GM18861 (cell line): ENCODE results near the gene ANO3.
"Not testable (repeated sequence)": the region's sequence is repeated elsewhere in the genome, so short reads cannot be mapped to it uniquely, and the experiment has no call there.

Experiments
- ATAC-seq: cut with Tn5 transposase; IDR thresholded peaks from one replicate; pipeline ENCODE4 v1.9.1; 2021; ENCODE audit not compliant: unreplicated experiment

The ANO3 gene

DNA sequence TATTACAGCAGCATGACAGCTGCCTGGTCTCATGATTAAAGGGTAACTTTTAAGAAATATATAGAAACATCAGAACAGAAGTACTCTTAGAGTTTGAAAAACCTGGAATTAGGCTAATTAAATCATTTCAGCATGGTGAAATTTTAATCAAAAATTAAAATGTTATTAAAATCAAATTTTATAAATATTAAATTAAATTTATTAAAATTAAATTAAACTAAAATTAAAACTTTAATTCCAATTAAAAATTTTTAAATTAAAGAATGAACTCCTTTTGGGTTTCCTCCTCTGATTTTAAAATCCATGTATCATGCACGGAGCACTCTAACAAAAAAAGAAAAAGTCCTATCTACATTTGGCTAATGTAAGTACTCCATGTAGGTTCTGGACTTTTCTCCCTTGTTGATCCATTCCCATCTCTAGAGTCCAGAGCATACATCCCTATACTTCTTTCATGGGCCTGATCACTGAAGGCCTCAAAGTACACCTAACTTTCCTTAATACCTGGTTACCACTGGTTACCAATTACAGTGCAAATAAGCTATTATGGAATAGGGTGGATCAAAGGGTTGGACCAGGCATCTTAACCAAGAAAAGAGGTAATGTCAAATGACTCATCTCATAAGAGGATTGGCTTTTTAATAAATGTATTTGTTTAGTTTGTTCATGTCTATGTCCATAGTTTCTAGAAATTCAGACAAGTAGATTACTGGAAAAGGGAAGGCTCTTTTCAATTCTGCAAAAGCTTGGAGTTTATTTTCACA, 288.5 kb downstream of the ANO3 start:
- no peak for ATAC-seq

DNA sequence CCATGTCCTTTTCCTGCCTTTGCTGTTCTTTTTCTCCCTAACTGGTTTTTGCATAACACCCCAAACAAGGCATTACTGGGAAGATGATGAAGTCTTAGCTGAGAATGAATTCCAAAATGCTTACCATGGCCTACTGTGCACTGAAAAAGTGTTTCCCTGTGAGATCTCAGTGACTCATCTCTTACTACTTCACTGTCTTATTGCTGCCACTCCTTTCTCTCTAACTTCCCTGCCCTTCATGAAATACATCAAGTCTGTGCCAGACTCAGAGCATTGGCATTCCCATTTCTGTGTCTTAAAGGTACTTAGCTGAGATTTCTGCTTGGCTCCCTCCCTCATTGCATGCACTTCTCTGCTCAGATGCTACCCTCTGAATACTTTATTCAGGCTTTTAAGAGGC, 289.2 kb downstream of the ANO3 start:
- no peak for ATAC-seq

DNA sequence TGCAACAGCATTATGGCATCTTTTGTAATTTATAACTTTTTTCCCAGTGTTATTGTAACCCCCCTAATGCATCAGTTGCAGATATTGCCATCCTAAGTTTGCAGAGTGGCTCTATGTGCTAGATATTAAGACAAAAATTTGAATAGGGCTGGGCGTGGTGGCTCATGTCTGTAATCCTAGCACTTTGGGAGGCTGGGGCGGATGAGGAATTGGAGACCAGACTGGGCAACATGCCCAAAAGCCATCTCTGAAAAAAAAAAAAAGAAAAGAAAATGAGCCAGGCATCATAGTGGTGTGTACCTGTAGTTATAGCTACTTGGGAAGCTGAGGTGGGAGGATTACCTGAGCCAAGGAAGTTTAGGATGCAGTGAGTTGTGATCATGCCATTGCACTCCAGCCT, 290.3 kb downstream of the ANO3 start:
- no peak for ATAC-seq

DNA sequence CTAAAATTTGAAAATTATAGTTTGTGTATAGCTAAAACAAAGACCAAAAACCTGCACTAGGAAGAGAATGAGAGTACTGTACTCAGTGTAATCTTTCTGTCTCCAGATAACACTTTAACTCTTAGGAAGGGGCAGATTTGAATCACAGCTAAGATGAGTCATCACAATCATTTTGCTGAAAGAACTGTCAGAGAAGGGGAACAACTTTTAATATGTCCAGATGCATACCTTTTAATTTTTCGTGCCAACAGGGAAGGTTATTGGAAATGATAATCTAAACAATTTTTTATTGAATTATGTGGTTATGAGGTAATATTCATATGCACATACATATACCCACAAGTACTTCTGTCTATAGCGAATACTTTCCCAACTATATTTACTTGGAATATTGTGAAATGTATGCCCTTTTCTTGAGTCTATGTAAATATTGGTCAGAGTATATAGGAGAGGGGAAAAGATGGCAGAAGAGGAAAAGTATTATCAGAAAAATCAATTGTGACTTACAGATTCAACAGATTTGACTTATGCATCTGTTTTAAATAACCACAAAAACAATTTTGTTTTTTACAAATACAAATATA, 291.2 kb downstream of the ANO3 start:
- peak; percentile 75 for ATAC-seq

- ATAC-seq: no peak
Observed at GRCh38 chr11:26626346-26626745, 294.4 kb downstream of the ANO3 start.

GRCh38 chr11:26632691-26633159, 300.8 kb downstream of the ANO3 start:
- peak; percentile 91 for ATAC-seq

DNA sequence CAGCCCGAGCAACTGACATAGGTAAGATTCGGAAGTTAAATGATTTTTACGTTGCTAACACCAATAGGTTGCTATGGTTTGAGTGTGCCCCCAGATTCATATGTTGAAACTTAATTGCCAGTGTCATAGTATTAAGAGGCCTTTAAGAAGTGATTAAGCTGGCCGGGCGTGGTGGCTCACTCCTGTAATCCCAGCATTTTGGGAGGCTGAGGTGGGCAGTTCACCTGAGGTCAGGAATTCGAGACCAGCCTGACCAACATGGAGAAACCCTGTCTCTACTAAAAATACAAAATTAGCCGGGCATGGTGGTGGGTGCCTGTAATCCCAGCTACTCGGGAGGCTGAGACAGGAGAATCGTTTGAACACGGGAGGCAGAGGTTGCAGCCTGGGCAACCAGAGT, 311.4 kb downstream of the ANO3 start:
- ATAC-seq: not testable (repeated sequence)

GRCh38 chr11:26649884-26650283, 318.0 kb downstream of the ANO3 start:
- peak; percentile 96 for ATAC-seq

GRCh38 chr11:26651916-26652315, 320.0 kb downstream of the ANO3 start:
- no peak for ATAC-seq

GRCh38 chr11:26655287-26655686, 323.4 kb downstream of the ANO3 start:
- no peak for ATAC-seq

DNA sequence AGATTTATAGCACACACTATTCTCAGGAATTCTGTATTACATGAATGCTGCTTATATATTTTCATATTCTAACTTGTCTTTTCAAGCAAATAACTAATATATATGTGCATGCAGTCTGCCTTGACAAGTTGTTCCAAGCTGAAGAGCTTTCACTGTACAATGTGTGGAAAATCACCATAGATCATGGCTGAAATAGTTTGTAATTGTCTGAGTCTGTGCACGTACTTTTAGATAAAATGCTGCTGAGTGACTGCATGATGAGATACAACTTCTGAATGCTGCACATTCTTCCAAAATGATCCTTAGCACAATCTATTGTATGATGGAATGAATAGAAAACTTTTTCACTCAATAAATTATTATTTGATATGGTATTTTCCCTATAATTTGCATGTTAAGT, 331.0 kb downstream of the ANO3 start:
- ATAC-seq: no peak

DNA sequence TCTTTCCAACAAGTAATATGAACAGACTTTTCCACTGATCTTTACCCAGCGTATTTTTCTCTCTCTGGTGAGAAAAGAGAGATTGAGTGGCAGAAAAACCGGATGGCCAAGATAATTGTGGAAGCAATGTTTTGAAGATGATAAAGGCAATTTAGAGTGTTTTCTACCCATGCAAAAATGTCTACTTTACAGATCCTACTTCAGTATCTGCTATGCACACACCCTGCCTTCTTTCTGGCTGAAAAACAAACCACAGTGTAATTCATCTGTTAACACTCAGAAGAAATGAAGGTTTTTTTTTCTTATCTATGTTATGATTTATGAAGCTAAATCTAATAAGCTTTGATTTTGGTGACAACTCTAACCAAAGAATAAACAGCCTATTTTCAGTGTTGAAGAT, 333.1 kb downstream of the ANO3 start:
- ATAC-seq: no peak

- ATAC-seq: no peak
Observed at GRCh38 chr11:26665946-26666345, 334.0 kb downstream of the ANO3 start.

GRCh38 chr11:26675233-26675928, 343.5 kb downstream of the ANO3 start:
- ATAC-seq: no peak

GRCh38 chr11:26676641-26677040, 344.7 kb downstream of the ANO3 start:
- ATAC-seq: no peak

GRCh38 chr11:26677566-26677965, 345.6 kb downstream of the ANO3 start:
- no peak for ATAC-seq

- no peak for ATAC-seq
Observed at GRCh38 chr11:26687351-26687750, 355.4 kb downstream of the ANO3 start.

DNA sequence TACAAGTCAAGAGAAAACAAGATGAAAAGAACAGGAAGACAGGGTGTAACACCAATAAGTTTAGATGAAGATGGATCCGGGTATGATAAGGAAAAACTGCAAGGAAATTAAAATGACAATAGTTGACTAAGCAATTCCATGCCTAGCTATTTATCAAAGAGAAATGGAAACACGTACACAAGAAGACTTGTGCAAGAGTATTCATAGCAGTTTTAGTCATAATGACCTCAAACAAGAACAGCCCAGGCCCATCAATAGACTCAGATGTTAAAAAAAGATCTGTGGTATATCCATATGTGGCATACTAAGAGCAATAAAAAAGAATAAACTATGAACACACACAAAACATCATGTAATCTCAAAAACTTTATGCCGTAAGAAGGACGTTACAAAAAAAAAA, 356.8 kb downstream of the ANO3 start:
- no peak for ATAC-seq

- no peak for ATAC-seq
Observed at GRCh38 chr11:26696330-26696729, 364.4 kb downstream of the ANO3 start.

DNA sequence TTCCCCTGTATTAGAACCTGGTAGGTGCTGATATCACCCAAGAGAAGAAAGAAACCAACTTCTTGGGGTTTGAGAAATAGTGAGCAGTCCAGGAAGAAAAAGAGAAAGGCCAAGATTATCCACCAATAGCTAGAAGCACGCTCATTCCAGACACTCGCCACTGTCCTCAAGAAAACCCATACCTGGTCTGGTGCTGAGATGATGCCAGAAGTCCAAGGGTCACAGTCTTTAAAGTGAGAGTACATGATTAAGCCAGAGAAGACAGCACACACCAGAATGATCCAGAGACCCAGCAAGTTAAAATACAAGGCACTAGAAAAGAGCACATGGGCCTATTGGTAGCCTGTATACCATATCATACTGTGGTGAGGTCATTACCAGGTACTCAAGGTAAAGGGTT, 366.3 kb downstream of the ANO3 start:
- ATAC-seq: no peak

GRCh38 chr11:26700574-26701235, 368.8 kb downstream of the ANO3 start:
- ATAC-seq: no peak

- ATAC-seq: no peak
Observed at GRCh38 chr11:26702406-26702805, 370.5 kb downstream of the ANO3 start.
